K562 (cell line): ENCODE data around the gene PCARE. TPM values are rescaled to one million over a fixed set of nuclear protein-coding genes. Genes with fewer than 3 reads are reported as not detected.

Experiments
- ATAC-seq: fragments of 200-7000 bp; cut with Tn5 transposase; 3 replicates; pipeline ENCODE4 v1.9.1; 2020; ENCODE audit warnings: moderate library complexity
- BruUV-seq: library from RNA; stranded (reverse); fragments of 400-500 nt; replicated peaks from 2 replicates; lab custom pipeline; 2021; lab: Mats Ljungman, UMichigan
- CTCF ChIA-PET: fragments of 300-600 bp; formaldehyde crosslinking; extraction: SDS; loops from one replicate; lab custom pipeline; 2021; ENCODE audit warnings: low intra/inter-chr PET ratio; lab: Yijun Ruan, JAX
- POLR2A ChIA-PET: fragments of 300-600, 350-650 bp; sonication (Branson Sonifier 250); formaldehyde crosslinking; extraction: SDS; loops from one replicate; lab custom pipeline; 2021; ENCODE audit warnings: antibody characterized with exemption, inconsistent platforms; lab: Yijun Ruan, JAX
- DNase-seq, 4 experiments: peaks; one replicate each; pipeline versions ENCODE4 v3.0.0 to v3.0.0-alpha.2; 2011 to 2018; ENCODE audit warnings: low spot score in 3 of 4, mixed read lengths in 3 of 4; ENCODE audit errors: extremely low read depth in 1 of 4
- FAIRE-seq: peaks from 2 replicates; lab custom pipeline; 2011; peaks lifted over from hg19 to GRCh38; lab: Jason Lieb, UNC
- H2AFZ ChIP-seq: 2 replicates; pipeline ENCODE4 v1.6.0; 2011; ENCODE audit warnings: low read depth, low read length, control low read depth, inconsistent platforms
- H3K27ac ChIP-seq: fragments of 200-600 bp; 3 replicates; pipeline ENCODE4 v1.8.0; 2011; ENCODE audit warnings: low read depth, mild to moderate bottlenecking, control low read depth, inconsistent platforms, low read length, moderate library complexity, mixed read lengths; ENCODE audit errors: extremely low read depth
- H3K27me3 ChIP-seq, 2 experiments: fragments of 300-600 bp in 1 of 2; 2 replicates in 1 of 2; 3 replicates in 1 of 2; pipeline versions ENCODE4 v1.6.0 to v1.8.0; 2011; ENCODE audit warnings: inconsistent platforms in 2 of 2, low read length in 2 of 2, mild to moderate bottlenecking in 1 of 2, mixed read lengths in 1 of 2, moderate library complexity in 1 of 2; ENCODE audit not compliant: control insufficient read depth in 2 of 2, insufficient read depth in 2 of 2
- H3K36me3 ChIP-seq: fragments of 300-600 bp; 3 replicates; pipeline ENCODE4 v1.8.0; 2011; ENCODE audit warnings: mild to moderate bottlenecking, low read length, inconsistent platforms; ENCODE audit not compliant: control insufficient read depth, insufficient read depth
- H3K4me1 ChIP-seq, 2 experiments: fragments of 200-600 bp in 1 of 2; replicated peaks in 1 of 2; 2 replicates in 1 of 2; 3 replicates in 1 of 2; pipeline versions ENCODE4 v1.5.1 to v1.8.0; 2011; ENCODE audit warnings: inconsistent platforms in 2 of 2, low read length in 2 of 2, mild to moderate bottlenecking in 1 of 2, mixed read lengths in 1 of 2, moderate library complexity in 1 of 2; ENCODE audit not compliant: control insufficient read depth in 2 of 2, insufficient read depth in 2 of 2
- H3K4me2 ChIP-seq: 2 replicates; pipeline ENCODE4 v1.6.1; 2011; ENCODE audit warnings: low read length, control low read depth, inconsistent platforms, mixed read lengths; ENCODE audit not compliant: insufficient read depth
- H3K4me3 ChIP-seq: fragments of 200-600 bp; sonication (generic), shearing (Covaris generic); 2 replicates; pipeline ENCODE4 v1.5.1; 2016; ENCODE audit warnings: control low read depth, inconsistent platforms
- H3K79me2 ChIP-seq: fragments of 200-600 bp; 3 replicates; pipeline ENCODE4 v1.8.0; 2011; ENCODE audit warnings: low read length, inconsistent platforms; ENCODE audit not compliant: control insufficient read depth, insufficient read depth
- H3K9ac ChIP-seq, 2 experiments: 2 replicates each; pipeline versions ENCODE4 v1.6.0 to v1.6.1; 2011; ENCODE audit warnings: low read depth in 2 of 2, low read length in 2 of 2, control low read depth in 1 of 2, inconsistent platforms in 1 of 2, mild to moderate bottlenecking in 1 of 2, mixed read lengths in 1 of 2; ENCODE audit not compliant: insufficient read depth in 1 of 2
- H3K9me1 ChIP-seq: one replicate; pipeline ENCODE4 v1.6.0; 2011; ENCODE audit warnings: inconsistent platforms, mild to moderate bottlenecking, low read length, moderate library complexity; ENCODE audit not compliant: control insufficient read depth, insufficient read depth
- H3K9me3 ChIP-seq: replicated peaks from 2 replicates; pipeline ENCODE4 v1.5.1; 2011; ENCODE audit warnings: low read depth, low read length, inconsistent platforms; ENCODE audit not compliant: control insufficient read depth, insufficient read depth
- H4K20me1 ChIP-seq: replicated peaks from 2 replicates; pipeline ENCODE4 v1.6.1; 2011; ENCODE audit warnings: low read length, inconsistent platforms, mixed read lengths; ENCODE audit not compliant: control insufficient read depth, insufficient read depth
- CTCFL ChIP-seq: IDR thresholded peaks from 2 replicates; pipeline ENCODE4 v1.6.1; 2011; ENCODE audit warnings: borderline replicate concordance, low read depth, mild to moderate bottlenecking, moderate library complexity, low read length; ENCODE audit not compliant: insufficient read depth, poor library complexity, severe bottlenecking
- PHF21A ChIP-seq: fragments of 450-650 bp; IDR thresholded peaks from 2 replicates; pipeline ENCODE4 v1.6.1; 2017; ENCODE audit warnings: low read depth, borderline replicate concordance
- ZBTB26 ChIP-seq: fragments of 450-650 bp; formaldehyde crosslinking; IDR thresholded peaks from 2 replicates; pipeline ENCODE4 v1.4.0; 2022; ENCODE audit warnings: missing genetic modification characterization
- ZNF280B ChIP-seq: fragments of 250-450 bp; sonication (Bioruptor Pico); IDR thresholded peaks from 2 replicates; pipeline ENCODE4 v1.5.1; 2021; ENCODE audit warnings: mild to moderate bottlenecking
- WGBS: fragments of 100-300 bp; shearing (Covaris generic); methylation state at CpG from one replicate; pipeline ENCODE4 v1.1.6; 2016; ENCODE audit warnings: low coverage, mixed read lengths; ENCODE audit not compliant: insufficient coverage; ENCODE audit errors: missing lambda C conversion rate; 5-methylcytosine and 5-hydroxymethylcytosine counted together
- in situ Hi-C: fragments of 300-500 bp; cut with MboI; formaldehyde crosslinking; loops from 4 replicates; pipeline ENCODE4 v1.15.0; 2018; ENCODE audit warnings: inconsistent platforms, mixed read lengths
- intact Hi-C: fragments of 100-400 bp; cut with micrococcal nuclease; formaldehyde crosslinking; loops from 2 replicates; pipeline ENCODE4 v1.14.2; 2022
- polyA plus RNA-seq, 8 experiments: library from polyadenylated mRNA; depleted of rRNA in 4 of 8; stranded (reverse) in 5 of 8; unstranded in 3 of 8; fragments of >200 nt; fragmentation: Nextera tagmentation in 2 of 8; fragmentation: Illumina TruSeq in 1 of 8; extraction: Ambion mirVana in 2 of 8; extraction: Trizol in 1 of 8; gene quantifications; 2 replicates each; pipeline versions ENCODE4 v1.2.1 to v1.2.3, GENCODE V29; 2011 to 2014; ENCODE audit warnings: inconsistent platforms in 1 of 8, missing spikeins in 1 of 8
- total RNA-seq, 7 experiments: library from RNA; depleted of rRNA in 6 of 7; stranded (reverse); fragments of >200 nt in 6 of 7; fragmentation: Illumina TruSeq in 2 of 7; extraction: Trizol in 2 of 7; gene quantifications; 2 replicates each; pipeline versions ENCODE4 v1.2.1 to v1.2.3, GENCODE V29; 2011 to 2021; ENCODE audit warnings: low replicate concordance in 1 of 7

The PCARE gene
- total and polyA plus RNA-seq, 9 of the 15 experiments (the other 6 are each of a cell fraction or from before 2014, with no cell fraction given): not detected

- Histone ChIP-seq H3K9ac (no peak overlapping the region), H2AFZ (no peak overlapping the region), H3K4me3 (no peak overlapping the region), H3K4me2 (no peak overlapping the region), H3K27me3 (peaks cover 28 to 70% of the 10 kb centered on the region in 2 experiments; a peak in 4 of 5 replicates), H4K20me1 (no peaks in the 10 kb centered on the region), H3K9me3 (no peaks in the 10 kb centered on the region), H3K9me1 (peaks cover 3% of the 10 kb centered on the region), H3K36me3 (no peaks in the 10 kb centered on the region), H3K4me1 (no peaks in the 10 kb centered on the region), H3K27ac (no peak overlapping the region), H3K79me2 (no peaks in the 10 kb centered on the region)
- DNase-seq (no peak), FAIRE-seq (no peak), ATAC-seq (no peak)
- BruUV-seq: no TSS peak
- intact Hi-C loops: no loop called here
- no peak for TF ChIP-seq ZNF280B (CRISPR knock-in tag)
- TF ChIP-seq PHF21A: no peak
- TF ChIP-seq ZBTB26: no peak
- no peak for TF ChIP-seq CTCFL
- CTCF ChIA-PET: no interaction called here
- 11% methylated on average over 4 of the region's 4 CpGs for WGBS
- in situ Hi-C loops: no loop called here
- POLR2A ChIA-PET: interaction anchor here (0.9 to 1.7 kb wide), 2 partner anchors 9 to 11 kb away, joined by 3 to 5 read pairs; no protein-coding TSS in a partner anchor
Observed at GRCh38 chr2:29064346-29064715, 10.0 kb downstream of the PCARE start.
